LNCAP (cell line): ENCODE results near the gene ARRDC5.

Experiments
- TF ChIP-seq, protein P1 (sequence below): fragments of 450-650 bp; IDR thresholded peaks from 2 replicates; pipeline ENCODE4 v1.5.1; 2017; ENCODE audit warnings: mild to moderate bottlenecking

Gene ARRDC5

DNA sequence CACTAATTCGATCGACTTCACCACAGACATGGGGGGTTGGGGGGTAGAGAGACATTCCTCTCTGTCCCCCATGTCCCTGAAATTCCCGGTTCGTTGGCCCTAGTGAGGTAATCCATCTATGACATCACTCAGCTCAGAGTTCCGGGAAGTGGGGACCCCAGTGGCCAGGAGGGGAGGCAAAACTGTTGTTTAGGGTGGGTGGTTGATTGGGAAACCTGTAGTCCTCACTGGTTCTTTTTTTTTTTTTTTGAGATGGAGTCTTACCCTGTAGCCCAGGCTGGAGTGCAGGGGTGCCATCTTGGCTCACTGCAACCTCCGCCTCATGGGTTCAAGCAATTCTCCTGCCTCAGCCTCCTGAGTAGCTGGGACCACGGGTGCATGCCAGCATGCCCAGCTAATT lies at the start of gene ARRDC5:
Gene ARRDC5, minus strand, starts transcription at position 101 of the 400 bp plus-strand sequence. Its CDS starts 71 bp downstream, at position 30.
- TF ChIP-seq, protein P1, sequence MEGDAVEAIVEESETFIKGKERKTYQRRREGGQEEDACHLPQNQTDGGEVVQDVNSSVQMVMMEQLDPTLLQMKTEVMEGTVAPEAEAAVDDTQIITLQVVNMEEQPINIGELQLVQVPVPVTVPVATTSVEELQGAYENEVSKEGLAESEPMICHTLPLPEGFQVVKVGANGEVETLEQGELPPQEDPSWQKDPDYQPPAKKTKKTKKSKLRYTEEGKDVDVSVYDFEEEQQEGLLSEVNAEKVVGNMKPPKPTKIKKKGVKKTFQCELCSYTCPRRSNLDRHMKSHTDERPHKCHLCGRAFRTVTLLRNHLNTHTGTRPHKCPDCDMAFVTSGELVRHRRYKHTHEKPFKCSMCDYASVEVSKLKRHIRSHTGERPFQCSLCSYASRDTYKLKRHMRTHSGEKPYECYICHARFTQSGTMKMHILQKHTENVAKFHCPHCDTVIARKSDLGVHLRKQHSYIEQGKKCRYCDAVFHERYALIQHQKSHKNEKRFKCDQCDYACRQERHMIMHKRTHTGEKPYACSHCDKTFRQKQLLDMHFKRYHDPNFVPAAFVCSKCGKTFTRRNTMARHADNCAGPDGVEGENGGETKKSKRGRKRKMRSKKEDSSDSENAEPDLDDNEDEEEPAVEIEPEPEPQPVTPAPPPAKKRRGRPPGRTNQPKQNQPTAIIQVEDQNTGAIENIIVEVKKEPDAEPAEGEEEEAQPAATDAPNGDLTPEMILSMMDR = no peak

DNA sequence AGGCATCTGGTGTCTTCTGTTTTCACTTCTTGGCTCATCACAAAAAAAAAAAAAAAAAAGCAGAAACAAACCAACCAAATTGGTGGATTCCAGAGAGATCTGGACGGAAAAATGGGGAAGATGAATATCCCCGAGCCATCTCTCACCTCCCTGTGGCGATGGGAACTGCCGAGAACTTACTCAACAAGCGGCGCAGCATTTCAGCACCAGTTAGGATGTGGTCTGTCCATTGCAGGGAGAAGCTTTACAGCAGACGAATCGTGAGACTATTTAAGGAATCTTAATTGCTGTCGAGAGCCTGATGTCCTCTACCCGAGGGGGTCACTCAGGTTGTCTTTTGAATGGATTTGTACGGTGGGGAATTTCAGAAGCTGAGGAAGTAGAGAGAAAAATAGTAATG lies 49.0 kb upstream of the ARRDC5 start:
- TF ChIP-seq, protein P1 = no peak

DNA sequence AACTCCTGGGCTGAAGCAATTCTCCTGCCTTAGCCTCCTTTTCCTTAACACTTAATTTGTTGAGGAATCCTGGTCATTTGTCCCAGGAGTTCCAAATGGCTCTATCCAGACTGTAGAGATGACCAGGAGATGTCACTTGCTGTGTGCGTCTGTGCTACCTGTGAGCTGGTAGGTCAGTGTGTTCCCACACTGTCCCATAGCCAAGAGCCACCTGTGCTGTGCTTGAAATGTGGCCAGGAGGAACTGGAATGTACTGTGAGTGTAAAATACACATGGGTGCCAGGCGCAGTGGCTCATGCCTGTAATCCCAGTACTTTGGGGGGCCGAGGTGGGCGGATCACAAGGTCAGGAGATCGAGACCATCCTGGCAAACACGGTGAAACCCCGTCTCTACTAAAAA lies 36.8 kb upstream of the ARRDC5 start:
- TF ChIP-seq, protein P1 = no peak

DNA sequence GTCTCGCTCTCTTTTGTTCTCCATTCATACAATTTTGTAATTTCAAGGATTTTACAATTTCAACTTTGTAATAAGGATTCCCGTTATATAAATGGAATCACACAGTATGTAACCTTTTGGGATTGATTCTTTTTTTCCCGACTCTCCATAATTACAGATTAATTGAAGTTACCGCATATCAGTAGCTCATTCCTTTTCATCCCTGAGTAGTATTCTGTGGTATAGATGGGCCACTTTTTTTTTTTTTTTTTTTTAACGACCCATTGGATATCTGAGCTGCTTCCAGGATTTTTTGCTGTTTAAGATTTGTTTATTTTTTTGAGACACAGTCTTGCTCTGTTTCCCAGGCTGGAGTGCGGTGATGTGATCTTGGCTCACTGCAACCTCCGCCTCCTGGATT lies 34.4 kb upstream of the ARRDC5 start:
- TF ChIP-seq, protein P1 = no peak

DNA sequence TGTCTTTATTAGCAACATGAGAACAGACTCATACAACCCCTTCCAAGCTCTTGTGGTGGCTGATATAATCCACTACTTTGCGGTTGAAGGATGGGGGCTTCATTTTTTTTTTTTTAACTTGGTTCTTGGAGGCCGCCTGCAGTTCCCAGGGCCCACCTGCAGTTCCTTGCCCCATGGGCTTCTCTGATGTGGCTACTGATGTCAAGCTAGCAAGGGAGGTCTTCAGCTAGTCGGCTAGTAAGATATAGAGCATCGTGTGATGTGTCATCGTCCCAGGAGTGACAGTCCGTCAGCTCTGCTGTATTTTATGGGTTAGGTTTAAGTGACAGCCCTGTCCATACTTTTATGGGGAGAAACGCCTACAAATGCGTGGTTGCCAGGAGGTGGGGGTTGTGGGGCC lies 32.7 kb upstream of the ARRDC5 start:
- TF ChIP-seq, protein P1 = no peak

DNA sequence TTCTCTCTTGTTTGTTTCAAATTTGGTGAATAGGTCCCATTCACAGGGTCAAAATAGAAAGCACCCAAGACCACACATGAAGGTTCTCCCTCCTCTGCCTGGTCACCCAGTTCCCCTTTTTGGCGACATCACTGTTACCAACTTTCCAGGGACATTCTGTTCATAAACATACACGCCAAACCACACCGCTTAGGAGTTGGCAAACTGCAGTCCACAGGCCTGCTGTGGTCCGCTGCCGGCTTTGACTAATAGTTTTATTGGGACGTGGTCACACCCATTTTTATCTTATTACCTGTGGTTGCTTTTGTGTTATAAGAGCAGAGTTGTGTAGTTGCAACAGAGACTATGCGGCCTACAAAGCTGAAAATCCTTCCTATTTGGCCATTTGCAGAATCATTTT lies 30.8 kb upstream of the ARRDC5 start:
- TF ChIP-seq, protein P1 = no peak

DNA sequence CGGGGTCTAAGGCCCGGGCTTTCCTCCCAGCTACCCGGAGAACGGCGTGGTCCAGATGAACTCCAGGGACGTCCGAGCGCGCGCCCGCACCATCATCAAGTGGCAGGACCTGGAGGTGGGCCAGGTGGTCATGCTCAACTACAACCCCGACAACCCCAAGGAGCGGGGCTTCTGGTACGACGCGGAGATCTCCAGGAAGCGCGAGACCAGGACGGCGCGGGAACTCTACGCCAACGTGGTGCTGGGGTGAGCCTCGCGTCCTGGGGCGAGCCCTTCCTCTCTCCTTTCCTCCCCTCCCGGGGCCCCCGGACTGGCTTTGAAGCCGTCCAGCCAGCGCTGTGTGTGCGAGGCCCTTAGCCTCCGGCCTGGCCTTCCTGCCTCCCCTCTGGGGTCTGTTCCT lies 30.0 kb upstream of the ARRDC5 start:
- TF ChIP-seq, protein P1 = no peak

DNA sequence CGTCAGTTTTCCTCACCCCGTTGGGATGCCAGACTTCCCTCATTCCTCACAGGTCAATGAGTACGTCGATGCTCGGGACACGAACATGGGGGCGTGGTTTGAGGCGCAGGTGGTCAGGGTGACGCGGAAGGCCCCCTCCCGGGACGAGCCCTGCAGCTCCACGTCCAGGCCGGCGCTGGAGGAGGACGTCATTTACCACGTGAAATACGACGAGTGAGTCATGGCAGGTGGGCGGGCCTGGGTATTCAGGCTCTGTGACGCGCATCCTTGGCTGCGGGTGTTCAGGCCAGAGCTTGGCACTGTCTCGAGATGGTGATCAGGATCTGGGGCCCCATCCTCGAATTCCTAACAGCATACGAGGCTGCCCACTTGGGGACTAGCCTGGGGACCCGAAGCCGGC lies 28.0 kb upstream of the ARRDC5 start:
- TF ChIP-seq, protein P1 = no peak
